ENCODE results near the gene VAV2. TPM values are rescaled to one million over a fixed set of nuclear protein-coding genes. Genes with fewer than 3 reads are reported as not detected.

VAV2 gene
- total and polyA plus RNA-seq, 2 experiments from 2014 or later, result 10.8 to 15.3 TPM

- H3K27ac ChIP-seq, result no peak overlapping the region
- H3K9me3 ChIP-seq (ENCODE audit: low read depth), result no peaks in the 10 kb centered on the region
- no peak overlapping the region for H3K4me3 ChIP-seq
- H3K36me3 ChIP-seq, result no peaks in the 10 kb centered on the region
- H3K27me3 ChIP-seq, result no peaks in the 10 kb centered on the region
- H3K4me1 ChIP-seq (ENCODE audit: low read depth), result peaks cover 10% of the 10 kb centered on the region
- TF ChIP-seq CTCF (IDR thresholded peaks at IDR 0.05; ENCODE audit: low read depth, low read length), result no peak
- DNase-seq (ENCODE audit: low read depth in 1 of 2, low spot score in 1 of 2), result no peak
Measured at GRCh38 chr9:133977421-133978201, 14.5 kb downstream of the VAV2 start.

- TF ChIP-seq CTCF (IDR thresholded peaks at IDR 0.05; ENCODE audit: low read depth, low read length), result no peak
- peaks cover 10% of the 10 kb centered on the region for H3K4me1 ChIP-seq (ENCODE audit: low read depth)
- no peak overlapping the region for H3K27ac ChIP-seq
- DNase-seq (ENCODE audit: low read depth in 1 of 2, low spot score in 1 of 2), result no peak
- no peaks in the 10 kb centered on the region for H3K27me3 ChIP-seq
- no peak overlapping the region for H3K4me3 ChIP-seq
- H3K36me3 ChIP-seq, result no peaks in the 10 kb centered on the region
- no peaks in the 10 kb centered on the region for H3K9me3 ChIP-seq (ENCODE audit: low read depth)
Measured at GRCh38 chr9:133976887-133977286, 15.2 kb downstream of the VAV2 start.

- H3K27me3 ChIP-seq, result no peaks in the 10 kb centered on the region
- no peak for TF ChIP-seq CTCF (IDR thresholded peaks at IDR 0.05; ENCODE audit: low read depth, low read length)
- DNase-seq (ENCODE audit: low read depth in 1 of 2, low spot score in 1 of 2), result no peak
- no peak overlapping the region for H3K27ac ChIP-seq
- H3K9me3 ChIP-seq (ENCODE audit: low read depth), result no peaks in the 10 kb centered on the region
- no peak overlapping the region for H3K4me3 ChIP-seq
- H3K36me3 ChIP-seq, result no peaks in the 10 kb centered on the region
- H3K4me1 ChIP-seq (ENCODE audit: low read depth), result peaks cover 14% of the 10 kb centered on the region
Measured at GRCh38 chr9:133976191-133976861, 15.8 kb downstream of the VAV2 start.

- peaks cover 20% of the 10 kb centered on the region for H3K4me1 ChIP-seq (ENCODE audit: low read depth)
Measured at GRCh38 chr9:133975511-133975910, 16.6 kb downstream of the VAV2 start.

More at GRCh38 chr9:133975511-133975910, 16.6 kb downstream of the VAV2 start:
- no peak for DNase-seq (ENCODE audit: low read depth in 1 of 2, low spot score in 1 of 2)
- H3K27ac ChIP-seq, result no peak overlapping the region
- H3K4me3 ChIP-seq, result no peak overlapping the region
- no peaks in the 10 kb centered on the region for H3K27me3 ChIP-seq
- no peak for TF ChIP-seq CTCF (IDR thresholded peaks at IDR 0.05; ENCODE audit: low read depth, low read length)
- no peaks in the 10 kb centered on the region for H3K9me3 ChIP-seq (ENCODE audit: low read depth)
- no peaks in the 10 kb centered on the region for H3K36me3 ChIP-seq

All from cardiac muscle cell (in vitro differentiated cells and primary cell).